Measurements from ENCODE around the gene DOC2B. TPM values are rescaled to one million over a fixed set of nuclear protein-coding genes. Genes with fewer than 3 reads are reported as not detected.
A peak's percentile ranks its signal among the peaks of the same experiment; 100 is the strongest.
"Not testable (repeated sequence)": the region's sequence is repeated elsewhere in the genome, so short reads cannot be mapped to it uniquely, and the experiment has no call there.

Gene DOC2B
- total RNA-seq, 2 experiments from 2014 or later = not detected

DNA sequence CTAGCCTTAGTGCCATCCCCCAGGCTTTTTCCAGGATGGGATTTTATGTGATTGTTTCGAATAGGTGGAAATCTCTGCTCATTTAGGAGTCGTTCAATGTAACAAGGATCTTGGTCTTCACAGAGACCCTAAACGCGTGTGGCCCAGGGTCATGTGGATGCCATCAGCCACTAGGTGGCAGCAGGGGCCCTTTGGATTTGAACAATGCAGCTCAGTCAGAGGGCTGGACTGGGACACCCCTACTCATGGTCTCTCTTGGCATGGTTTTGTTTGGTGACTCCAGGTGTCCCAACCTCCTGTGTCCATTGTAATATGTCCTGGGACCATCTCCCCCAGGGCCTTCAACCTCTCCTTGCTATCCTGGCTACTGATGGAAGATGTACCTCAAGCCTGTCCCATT, 44.9 kb downstream of the DOC2B start:
- intact Hi-C loops (cut with micrococcal nuclease); CTCF ChIA-PET; H3K27me3 Mint-ChIP-seq; H3K36me3 Mint-ChIP-seq (ENCODE audit: low read depth); H3K4me1 Mint-ChIP-seq (ENCODE audit: low read depth); H3K4me3 Mint-ChIP-seq; H3K9me3 Mint-ChIP-seq; H3K27ac Mint-ChIP-seq; POLR2A ChIA-PET: not testable (repeated sequence)
- peak; percentile 75 for ATAC-seq
- peak; percentile 92 for DNase-seq
- TF ChIP-seq, protein P1, sequence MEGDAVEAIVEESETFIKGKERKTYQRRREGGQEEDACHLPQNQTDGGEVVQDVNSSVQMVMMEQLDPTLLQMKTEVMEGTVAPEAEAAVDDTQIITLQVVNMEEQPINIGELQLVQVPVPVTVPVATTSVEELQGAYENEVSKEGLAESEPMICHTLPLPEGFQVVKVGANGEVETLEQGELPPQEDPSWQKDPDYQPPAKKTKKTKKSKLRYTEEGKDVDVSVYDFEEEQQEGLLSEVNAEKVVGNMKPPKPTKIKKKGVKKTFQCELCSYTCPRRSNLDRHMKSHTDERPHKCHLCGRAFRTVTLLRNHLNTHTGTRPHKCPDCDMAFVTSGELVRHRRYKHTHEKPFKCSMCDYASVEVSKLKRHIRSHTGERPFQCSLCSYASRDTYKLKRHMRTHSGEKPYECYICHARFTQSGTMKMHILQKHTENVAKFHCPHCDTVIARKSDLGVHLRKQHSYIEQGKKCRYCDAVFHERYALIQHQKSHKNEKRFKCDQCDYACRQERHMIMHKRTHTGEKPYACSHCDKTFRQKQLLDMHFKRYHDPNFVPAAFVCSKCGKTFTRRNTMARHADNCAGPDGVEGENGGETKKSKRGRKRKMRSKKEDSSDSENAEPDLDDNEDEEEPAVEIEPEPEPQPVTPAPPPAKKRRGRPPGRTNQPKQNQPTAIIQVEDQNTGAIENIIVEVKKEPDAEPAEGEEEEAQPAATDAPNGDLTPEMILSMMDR (IDR thresholded peaks at IDR 0.05) = peak; percentile 48

DNA sequence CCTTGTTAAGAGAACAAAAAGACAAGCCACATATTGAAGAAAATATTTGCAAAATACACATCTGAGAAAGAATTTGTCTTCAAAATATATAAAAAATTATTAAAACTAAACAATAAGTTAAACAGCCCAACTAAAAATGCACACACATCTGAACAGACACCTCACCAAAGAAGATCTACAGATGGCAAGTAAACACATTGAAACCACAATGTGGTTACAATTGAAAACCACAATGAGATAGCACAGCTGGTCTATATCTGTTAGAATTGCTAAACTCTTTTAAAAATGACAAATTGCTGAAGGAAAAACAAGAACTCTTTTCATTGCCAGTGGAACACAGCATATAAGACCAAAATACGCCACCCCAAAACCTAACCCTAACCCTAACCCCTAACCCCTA, 45.6 kb downstream of the DOC2B start:
- H3K4me1 Mint-ChIP-seq (ENCODE audit: low read depth); H3K9me3 Mint-ChIP-seq; CTCF ChIA-PET; H3K4me3 Mint-ChIP-seq; ATAC-seq; DNase-seq; H3K36me3 Mint-ChIP-seq (ENCODE audit: low read depth); H3K27ac Mint-ChIP-seq; H3K27me3 Mint-ChIP-seq; intact Hi-C loops (cut with micrococcal nuclease); POLR2A ChIA-PET: not testable (repeated sequence)

DNA sequence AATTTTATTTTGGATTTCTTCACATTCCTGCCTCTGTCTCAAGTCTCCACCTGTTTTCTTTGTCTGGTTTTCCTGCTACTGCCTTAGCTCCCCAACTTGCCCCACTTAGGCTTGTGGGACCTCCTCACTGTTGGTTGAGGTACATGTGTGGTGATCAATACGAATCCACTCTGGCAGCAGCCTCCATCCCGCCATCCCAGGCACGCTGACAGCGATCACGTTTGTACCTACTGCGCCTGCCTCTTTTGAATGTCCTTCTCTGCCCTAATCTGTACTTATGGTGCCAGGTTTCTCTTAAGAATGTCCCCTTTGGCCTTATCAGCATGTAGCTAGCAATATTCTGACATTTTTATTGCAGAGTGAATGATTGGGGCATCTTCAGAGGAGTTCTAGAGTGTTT, 46.4 kb downstream of the DOC2B start:
- H3K9me3 Mint-ChIP-seq; H3K27ac Mint-ChIP-seq; H3K4me1 Mint-ChIP-seq (ENCODE audit: low read depth); ATAC-seq; POLR2A ChIA-PET; intact Hi-C loops (cut with micrococcal nuclease); H3K27me3 Mint-ChIP-seq; DNase-seq; H3K36me3 Mint-ChIP-seq (ENCODE audit: low read depth); CTCF ChIA-PET; H3K4me3 Mint-ChIP-seq: not testable (repeated sequence)

DNA sequence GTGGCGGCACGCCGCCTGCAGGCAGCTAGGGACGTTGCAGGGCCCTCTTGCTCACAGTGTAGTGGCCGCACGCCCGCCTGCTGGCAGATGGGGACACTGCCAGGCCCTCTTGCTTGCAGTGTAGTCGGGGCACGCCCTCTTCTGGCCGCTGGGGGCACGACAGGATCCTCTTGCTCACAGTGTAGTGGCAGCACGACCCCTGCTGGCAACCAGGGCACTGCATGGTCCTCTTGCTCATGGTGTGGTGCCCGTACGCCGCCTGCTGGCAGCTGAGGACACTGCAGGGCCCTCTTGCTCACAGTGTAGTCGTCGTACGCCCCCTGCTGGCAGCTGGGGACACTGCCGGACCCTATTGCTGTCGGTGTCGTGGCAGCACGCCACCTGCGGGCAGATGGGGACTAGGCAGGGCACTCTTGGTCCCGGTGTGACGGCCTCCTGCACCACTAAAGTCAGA, 47.1 kb downstream of the DOC2B start:
- H3K4me3 Mint-ChIP-seq; H3K36me3 Mint-ChIP-seq (ENCODE audit: low read depth); H3K4me1 Mint-ChIP-seq (ENCODE audit: low read depth); H3K27ac Mint-ChIP-seq; H3K27me3 Mint-ChIP-seq; CTCF ChIA-PET; POLR2A ChIA-PET; intact Hi-C loops (cut with micrococcal nuclease); H3K9me3 Mint-ChIP-seq: not testable (repeated sequence)
- peak; percentile 72 for DNase-seq
- TF ChIP-seq, protein P1 (IDR thresholded peaks at IDR 0.05) = peak; percentile 76
- ATAC-seq = peak; percentile 86

DNA sequence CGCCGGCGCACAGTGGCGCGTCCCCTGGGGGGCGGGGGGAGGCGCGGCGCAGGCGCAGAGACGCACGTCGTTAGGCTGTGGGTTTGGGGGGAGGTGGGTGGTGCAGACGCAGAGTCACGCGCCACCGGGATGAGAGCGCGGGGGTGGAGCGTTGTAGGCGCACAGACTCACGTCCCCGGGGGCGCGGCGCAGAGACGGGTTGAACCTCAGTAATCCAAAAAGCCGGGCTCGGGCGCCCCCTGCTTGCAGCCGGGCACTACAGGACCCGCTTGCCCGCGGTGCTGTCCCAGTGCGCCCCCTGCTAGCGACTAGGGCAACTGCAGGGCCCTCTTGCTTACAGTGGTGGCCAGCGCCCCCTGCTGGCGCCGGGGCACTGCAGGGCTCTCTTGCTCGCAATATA, 47.5 kb downstream of the DOC2B start:
- H3K4me1 Mint-ChIP-seq (ENCODE audit: low read depth); H3K9me3 Mint-ChIP-seq; H3K4me3 Mint-ChIP-seq; CTCF ChIA-PET; ATAC-seq; H3K36me3 Mint-ChIP-seq (ENCODE audit: low read depth); intact Hi-C loops (cut with micrococcal nuclease); POLR2A ChIA-PET; H3K27me3 Mint-ChIP-seq; H3K27ac Mint-ChIP-seq; DNase-seq: not testable (repeated sequence)

DNA sequence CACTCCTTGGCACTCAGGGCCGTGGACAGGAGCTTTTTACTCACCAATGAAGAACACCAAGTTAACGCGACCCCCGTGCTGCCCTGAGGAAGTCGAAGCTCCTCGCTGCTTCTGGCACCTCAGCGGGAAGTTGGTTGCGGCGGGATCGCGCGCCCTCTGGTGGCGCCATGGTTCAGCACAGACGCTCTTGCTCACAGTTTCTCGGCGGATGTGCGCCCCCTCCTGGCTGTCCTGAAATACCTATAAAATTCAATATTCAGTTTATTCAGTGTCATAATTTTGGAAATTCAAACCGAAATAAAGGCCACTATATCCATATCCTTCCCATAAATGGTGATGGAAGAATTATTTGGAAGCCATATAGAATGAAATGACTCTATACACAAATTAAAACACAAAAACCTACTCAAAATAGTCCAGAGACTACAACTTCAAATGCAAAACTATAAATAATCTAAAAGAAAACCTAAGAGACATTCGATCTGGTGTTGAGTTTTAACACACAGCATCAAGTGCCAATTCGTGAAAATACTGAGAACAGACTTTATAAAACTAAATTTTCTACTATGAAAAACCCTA, 63.0 kb downstream of the DOC2B start:
- H3K4me3 Mint-ChIP-seq; CTCF ChIA-PET; intact Hi-C loops (cut with micrococcal nuclease); H3K36me3 Mint-ChIP-seq (ENCODE audit: low read depth); H3K9me3 Mint-ChIP-seq; H3K27me3 Mint-ChIP-seq; ATAC-seq; H3K27ac Mint-ChIP-seq; POLR2A ChIA-PET; H3K4me1 Mint-ChIP-seq (ENCODE audit: low read depth): not testable (repeated sequence)
- TF ChIP-seq, protein P1 (IDR thresholded peaks at IDR 0.05) = peak; percentile 32
- peak; percentile 30 for DNase-seq

DNA sequence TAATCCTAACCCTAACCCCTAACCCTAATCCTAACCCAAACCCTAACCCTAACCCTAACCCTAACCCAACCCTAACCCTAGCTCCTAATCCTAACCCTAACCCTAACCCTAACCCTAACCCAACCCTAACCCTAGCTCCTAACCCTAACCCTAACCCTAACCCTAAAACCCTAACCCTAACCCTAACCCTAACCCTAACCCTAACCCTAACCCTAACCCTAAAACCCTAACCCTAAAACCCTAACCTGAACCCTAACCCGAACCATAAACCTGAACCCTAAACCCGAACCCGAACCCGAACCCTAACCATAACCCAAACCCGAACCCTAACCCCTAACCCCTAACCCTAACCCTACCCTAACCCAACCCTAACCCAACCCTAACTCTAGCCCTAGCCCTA, 68.3 kb downstream of the DOC2B start:
- H3K4me1 Mint-ChIP-seq (ENCODE audit: low read depth); H3K4me3 Mint-ChIP-seq; POLR2A ChIA-PET; H3K27ac Mint-ChIP-seq; ATAC-seq; H3K9me3 Mint-ChIP-seq; DNase-seq; H3K36me3 Mint-ChIP-seq (ENCODE audit: low read depth); H3K27me3 Mint-ChIP-seq; CTCF ChIA-PET; intact Hi-C loops (cut with micrococcal nuclease): not testable (repeated sequence)

Other genes with a start within 250 kb of the DOC2B start
- not detected for gene SCGB1C2, start 44.1 kb downstream of the DOC2B start, total RNA-seq
- 1 to 10 TPM in 1 of 2 experiments, under 1 TPM in 1; 0.72 to 1.1 TPM for gene RPH3AL, start 171.2 kb upstream of the DOC2B start, total RNA-seq